Gastroesophageal sphincter (tissue), 3 donors: ENCODE results near the gene CDC42BPA.

Source experiments
- CTCF ChIP-seq, 4 experiments: fragments of 200-600 bp in 2 of 4; fragments of 450-650 bp in 2 of 4; sonication (generic) in 1 of 4; IDR thresholded peaks; one replicate each; pipeline ENCODE4 v1.5.1; 2017 to 2019; ENCODE audit warnings: antibody characterized with exemption in 4 of 4, mild to moderate bottlenecking in 2 of 4, moderate library complexity in 2 of 4
- EP300 ChIP-seq: sonication (generic); formaldehyde crosslinking; IDR thresholded peaks from one replicate; pipeline ENCODE4 v1.6.1; 2017; ENCODE audit warnings: antibody characterized with exemption, mild to moderate bottlenecking
- POLR2A ChIP-seq, 2 donors: fragments of 450-650 bp; IDR thresholded peaks; one replicate each; pipeline ENCODE4 v1.6.1; 2017; ENCODE audit warnings: antibody characterized with exemption in 2 of 2, mild to moderate bottlenecking in 2 of 2, moderate library complexity in 1 of 2
- POLR2AphosphoS5 ChIP-seq: sonication (generic); formaldehyde crosslinking; IDR thresholded peaks from one replicate; pipeline ENCODE4 v1.6.1; 2017; ENCODE audit warnings: antibody characterized with exemption

- TF ChIP-seq CTCF (IDR thresholded peaks at IDR 0.05) (no peak), POLR2A (IDR thresholded peaks at IDR 0.05) (no peak), EP300 (no peak), POLR2AphosphoS5 (no peak)
Measured at GRCh38 chr1:227161470-227161869, 156.8 kb downstream of the CDC42BPA start.
